Calu3 (cell line): Measurements from ENCODE around the gene DAW1. TPM values are rescaled to one million over a fixed set of nuclear protein-coding genes. Genes with fewer than 3 reads are reported as not detected.

ENCODE experiments used
- BruUV-seq: library from RNA; stranded (reverse); fragments of 400-500 nt; replicated peaks from 2 replicates; lab custom pipeline; 2021; lab: Mats Ljungman, UMichigan
- CTCF ChIA-PET: fragments of 300-600 bp; sonication (Branson Sonifier 250); formaldehyde crosslinking; loops from one replicate; lab custom pipeline; 2022; ENCODE audit warnings: antibody characterized with exemption; lab: Charles Lee
- DNase-seq: peaks from one replicate; pipeline ENCODE4 v3.0.0; 2022
- H3K27ac Mint-ChIP-seq: one replicate; pipeline ENCODE4 v1.8.0; 2022; ENCODE audit warnings: mixed read lengths; ENCODE audit not compliant: unreplicated experiment
- H3K27me3 Mint-ChIP-seq: one replicate; pipeline ENCODE4 v1.8.0; 2022; ENCODE audit warnings: mixed read lengths; ENCODE audit not compliant: unreplicated experiment
- H3K36me3 Mint-ChIP-seq: one replicate; pipeline ENCODE4 v1.8.0; 2022; ENCODE audit warnings: mild to moderate bottlenecking, moderate library complexity, mixed read lengths; ENCODE audit not compliant: insufficient read depth, unreplicated experiment
- H3K4me1 Mint-ChIP-seq: one replicate; pipeline ENCODE4 v1.8.0; 2022; ENCODE audit warnings: mild to moderate bottlenecking, low read depth, mixed read lengths; ENCODE audit not compliant: unreplicated experiment
- H3K4me3 Mint-ChIP-seq: one replicate; pipeline ENCODE4 v1.8.0; 2022; ENCODE audit warnings: mild to moderate bottlenecking, low read depth, moderate library complexity, mixed read lengths; ENCODE audit not compliant: unreplicated experiment
- H3K9me3 Mint-ChIP-seq: one replicate; pipeline ENCODE4 v1.8.0; 2022; ENCODE audit warnings: low read depth, mixed read lengths; ENCODE audit not compliant: unreplicated experiment
- intact Hi-C: fragments of 100-400 bp; cut with micrococcal nuclease; formaldehyde crosslinking; loops from one replicate; pipeline ENCODE4 v1.10.0; 2022; ENCODE audit not compliant: unreplicated experiment
- total RNA-seq: library from RNA; stranded (reverse); gene quantifications from 2 replicates; pipeline ENCODE4 v1.2.3, GENCODE V29; 2022
- TF ChIP-seq, protein P1 (sequence below): fragments of 200-600 bp; IDR thresholded peaks from one replicate; pipeline ENCODE4 v1.8.0; 2022; ENCODE audit warnings: antibody characterized with exemption; ENCODE audit not compliant: unreplicated experiment

Gene DAW1
- total RNA-seq, 1 experiment from 2014 or later: 3.2 TPM

DNA sequence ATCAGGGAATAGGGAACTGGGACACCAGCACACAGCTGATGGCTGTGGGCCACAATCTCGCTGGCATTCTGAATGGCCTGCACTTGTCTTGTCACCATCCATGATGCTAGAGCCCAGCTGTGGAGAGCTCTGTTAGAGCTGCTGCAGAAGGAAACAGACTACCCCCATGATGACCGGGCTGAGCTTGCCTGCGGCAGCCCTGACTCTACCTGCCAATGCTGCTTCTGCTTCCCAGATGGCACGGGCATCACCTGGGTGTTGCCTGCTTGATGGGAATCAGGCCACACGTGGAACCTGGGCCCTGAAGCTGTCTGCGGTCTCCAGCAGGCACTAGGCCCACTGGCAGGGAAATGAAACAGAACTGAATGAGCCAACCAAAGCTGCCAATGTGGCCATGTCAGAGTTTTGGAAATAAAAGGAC lies 11.2 kb upstream of the DAW1 start:
- BruUV-seq: no TSS peak
- Mint-ChIP-seq H3K36me3 (peaks cover 6% of the 10 kb centered on the region), H3K27ac (peak overlapping the region; percentile 3), H3K9me3 (no peaks in the 10 kb centered on the region), H3K4me3 (no peak overlapping the region), H3K4me1 (peaks cover 38% of the 10 kb centered on the region), H3K27me3 (no peaks in the 10 kb centered on the region)
- TF ChIP-seq, protein P1, sequence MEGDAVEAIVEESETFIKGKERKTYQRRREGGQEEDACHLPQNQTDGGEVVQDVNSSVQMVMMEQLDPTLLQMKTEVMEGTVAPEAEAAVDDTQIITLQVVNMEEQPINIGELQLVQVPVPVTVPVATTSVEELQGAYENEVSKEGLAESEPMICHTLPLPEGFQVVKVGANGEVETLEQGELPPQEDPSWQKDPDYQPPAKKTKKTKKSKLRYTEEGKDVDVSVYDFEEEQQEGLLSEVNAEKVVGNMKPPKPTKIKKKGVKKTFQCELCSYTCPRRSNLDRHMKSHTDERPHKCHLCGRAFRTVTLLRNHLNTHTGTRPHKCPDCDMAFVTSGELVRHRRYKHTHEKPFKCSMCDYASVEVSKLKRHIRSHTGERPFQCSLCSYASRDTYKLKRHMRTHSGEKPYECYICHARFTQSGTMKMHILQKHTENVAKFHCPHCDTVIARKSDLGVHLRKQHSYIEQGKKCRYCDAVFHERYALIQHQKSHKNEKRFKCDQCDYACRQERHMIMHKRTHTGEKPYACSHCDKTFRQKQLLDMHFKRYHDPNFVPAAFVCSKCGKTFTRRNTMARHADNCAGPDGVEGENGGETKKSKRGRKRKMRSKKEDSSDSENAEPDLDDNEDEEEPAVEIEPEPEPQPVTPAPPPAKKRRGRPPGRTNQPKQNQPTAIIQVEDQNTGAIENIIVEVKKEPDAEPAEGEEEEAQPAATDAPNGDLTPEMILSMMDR: no peak
- CTCF ChIA-PET: no interaction called here
- intact Hi-C loops: loop anchor here (5.0 kb wide), 1 partner anchor 453 kb away; no protein-coding TSS in a partner anchor
- DNase-seq: no peak

DNA sequence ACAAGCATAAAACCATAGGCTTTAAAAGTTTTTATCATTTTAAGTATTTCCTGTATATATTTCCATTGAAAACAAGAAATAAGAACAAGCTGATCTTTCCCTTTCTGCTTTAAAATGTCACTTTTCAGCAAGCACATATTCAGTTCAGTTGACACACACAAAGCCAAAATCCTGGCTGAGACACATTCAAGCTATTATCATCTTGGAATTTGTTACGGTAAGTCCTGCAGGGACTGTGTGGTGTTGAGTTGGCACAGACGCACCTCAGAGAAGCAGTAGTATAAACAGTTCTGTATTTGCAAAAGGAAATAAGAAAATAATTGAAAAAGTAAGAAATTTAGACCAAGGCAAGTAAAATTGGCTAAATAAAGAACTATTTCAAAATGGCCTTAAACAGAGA lies 10.4 kb upstream of the DAW1 start:
- peaks cover 38% of the 10 kb centered on the region for H3K4me1 Mint-ChIP-seq
- no peak for DNase-seq
- intact Hi-C loops: loop anchor here (5.0 kb wide), 1 partner anchor 454 kb away; no protein-coding TSS in a partner anchor
- H3K9me3 Mint-ChIP-seq: no peaks in the 10 kb centered on the region
- peaks cover 6% of the 10 kb centered on the region for H3K36me3 Mint-ChIP-seq
- TF ChIP-seq, protein P1: no peak
- CTCF ChIA-PET: no interaction called here
- H3K27ac Mint-ChIP-seq: no peak overlapping the region
- BruUV-seq: no TSS peak
- no peaks in the 10 kb centered on the region for H3K27me3 Mint-ChIP-seq
- no peak overlapping the region for H3K4me3 Mint-ChIP-seq

DNA sequence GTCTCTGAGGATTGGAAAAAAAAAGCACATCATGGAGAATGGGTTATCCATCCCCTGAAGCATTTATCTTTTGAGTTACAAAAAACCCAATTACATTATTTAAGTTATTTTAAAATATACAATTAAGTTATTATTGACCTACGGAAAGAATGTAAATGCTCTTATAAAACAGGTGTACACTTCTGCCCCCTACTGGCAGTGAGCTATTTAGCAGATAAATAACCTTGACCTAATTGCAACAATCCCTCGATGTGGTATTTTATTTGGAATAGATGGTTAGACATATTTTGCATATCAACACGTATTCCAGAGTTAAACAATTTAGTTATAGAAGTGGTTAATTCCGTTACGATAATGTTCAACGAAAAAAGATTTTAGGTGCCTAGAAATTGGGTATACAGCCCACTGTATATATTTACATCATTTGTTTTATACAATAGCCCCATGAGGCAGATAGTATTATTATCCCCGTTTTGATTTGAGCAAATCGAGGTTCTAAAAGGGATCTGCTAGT lies 9.1 kb upstream of the DAW1 start:
- Mint-ChIP-seq H3K4me1 (peaks cover 38% of the 10 kb centered on the region), H3K36me3 (peaks cover 6% of the 10 kb centered on the region), H3K27me3 (no peaks in the 10 kb centered on the region), H3K9me3 (no peaks in the 10 kb centered on the region), H3K27ac (peak overlapping the region; percentile 69), H3K4me3 (no peak overlapping the region)
- BruUV-seq: no TSS peak
- peak; percentile 63 for DNase-seq
- CTCF ChIA-PET: interaction anchor here (0.6 to 1.8 kb wide), 19 partner anchors 8 to 732 kb away, joined by 3 to 21 read pairs (median 4); partner anchors contain the start of genes CCL20 and DAW1
- TF ChIP-seq, protein P1: peak; percentile 49
- intact Hi-C loops: loop anchor here (1.0 to 5.0 kb wide), 4 partner anchors 44 to 455 kb away; no protein-coding TSS in a partner anchor

DNA sequence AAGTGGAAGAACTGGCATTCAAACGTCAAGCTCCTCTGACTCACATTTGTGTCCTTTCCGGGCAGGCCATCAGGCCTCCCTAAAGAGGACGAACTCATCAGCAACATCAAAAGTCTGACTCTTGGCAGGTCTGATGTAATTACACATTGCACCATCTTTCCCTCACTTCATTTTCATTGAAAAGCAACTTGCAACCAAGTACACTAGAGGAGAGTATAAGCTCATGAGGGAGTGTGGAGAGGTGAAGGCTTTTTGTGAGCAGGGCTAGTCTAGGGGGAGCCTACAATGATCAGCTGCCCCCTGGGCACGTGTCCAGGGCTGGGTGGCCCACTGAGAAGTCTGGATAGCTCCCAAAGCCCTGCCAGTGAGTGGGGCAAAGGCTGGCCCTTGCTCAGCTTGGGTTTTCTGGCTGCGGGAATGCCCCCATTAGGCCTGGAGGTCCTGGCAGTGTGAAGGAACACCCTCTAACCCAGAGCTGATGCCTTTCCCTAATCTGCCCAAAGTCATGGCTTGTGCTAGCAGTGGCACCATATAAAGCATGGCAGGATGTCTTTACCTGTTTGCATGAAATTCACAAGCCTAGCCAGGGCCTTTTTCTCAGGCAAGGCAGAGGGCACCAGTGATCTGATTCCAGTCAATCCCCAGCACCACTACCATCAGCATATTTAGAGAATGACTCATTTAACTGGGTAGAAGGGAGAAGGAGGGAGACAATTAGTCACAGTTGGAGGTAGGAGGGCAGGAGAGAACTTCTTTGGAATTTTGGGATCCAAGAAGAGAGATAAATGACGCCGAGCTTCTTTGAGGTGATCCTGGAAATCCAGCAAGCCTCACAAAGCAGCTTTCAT lies 8.5 kb upstream of the DAW1 start:
- peak overlapping the region; percentile 69 for H3K27ac Mint-ChIP-seq
- intact Hi-C loops: loop anchor here (1.0 to 5.0 kb wide), 5 partner anchors 21 to 456 kb away; no protein-coding TSS in a partner anchor
- CTCF ChIA-PET: interaction anchor here (0.6 to 1.8 kb wide), 19 partner anchors 9 to 733 kb away, joined by 3 to 21 read pairs (median 4); partner anchors contain the start of genes CCL20 and DAW1
- BruUV-seq: no TSS peak
- DNase-seq: peak; percentile 57
- H3K4me1 Mint-ChIP-seq: peaks cover 38% of the 10 kb centered on the region
- H3K36me3 Mint-ChIP-seq: peaks cover 6% of the 10 kb centered on the region
- TF ChIP-seq, protein P1: no peak
- no peaks in the 10 kb centered on the region for H3K27me3 Mint-ChIP-seq
- H3K4me3 Mint-ChIP-seq: peak overlapping the region; percentile 4
- no peaks in the 10 kb centered on the region for H3K9me3 Mint-ChIP-seq
